Pancreas (tissue), 10 donors: Measurements from ENCODE around the gene MPDZ. TPM values are rescaled to one million over a fixed set of nuclear protein-coding genes. Genes with fewer than 3 reads are reported as not detected.
A peak's percentile ranks its signal among the peaks of the same experiment; 100 is the strongest.

Experiments
- ATAC-seq, 4 donors: fragments of 200-7000 bp; cut with Tn5 transposase; one replicate each; pipeline versions ENCODE4 v1.8.0 to v1.9.1; 2020; ENCODE audit warnings: mild to moderate bottlenecking in 4 of 4, moderate library complexity in 4 of 4
- DNase-seq, 6 donors: peaks; one replicate each; pipeline ENCODE4 v3.0.0-alpha.2; 2020
- FAIRE-seq: peaks from 2 replicates; lab custom pipeline; 2012; peaks lifted over from hg19 to GRCh38; lab: Jason Lieb, UNC
- H3K27ac ChIP-seq, 4 donors: fragments of 200-600 bp; sonication (generic); 1 replicate in 3 of 4; 2 replicates in 1 of 4; pipeline versions ENCODE4 v1.5.0 to v1.8.0; 2020
- H3K27me3 ChIP-seq, 4 donors: fragments of 200-600 bp; one replicate each; pipeline ENCODE4 v1.8.0; 2021
- H3K36me3 ChIP-seq, 3 donors: fragments of 200-600 bp; sonication (generic) in 1 of 3; one replicate each; pipeline versions ENCODE4 v1.5.0 to v1.8.0; 2020 to 2021
- H3K4me1 ChIP-seq, 3 donors: fragments of 200-600 bp; one replicate each; pipeline ENCODE4 v1.8.0; 2021
- H3K4me3 ChIP-seq, 4 donors: fragments of 200-600 bp; sonication (generic) in 2 of 4; one replicate each; pipeline versions ENCODE4 v1.5.0 to v1.8.0; 2020 to 2021
- H3K9me3 ChIP-seq, 4 donors: fragments of 200-600 bp; one replicate each; pipeline ENCODE4 v1.8.0; 2021
- WGBS, 2 donors: extraction: QIAGEN DNeasy Blood & Tissue Kit; methylation state at CpG; one replicate each; pipeline ENCODE4 v1.1.7; 2013; 5-methylcytosine and 5-hydroxymethylcytosine counted together
- intact Hi-C, 3 donors: fragments of 100-400 bp; cut with DNase I; formaldehyde crosslinking; loops; one replicate each; pipeline versions ENCODE4 v1.11.1 to v1.14.2; 2022
- polyA plus RNA-seq, 2 donors: library from polyadenylated mRNA; stranded (reverse); fragments of 200-250 nt; gene quantifications; one replicate each; pipeline ENCODE4 v1.2.3, GENCODE V29; 2013
- total RNA-seq, 6 donors: library from RNA; stranded (reverse); fragmentation: NEBNext Ultra II Directional in 4 of 6; extraction: Animal tissue kit (Norgen Biotek cat#: 25700) in 4 of 6; gene quantifications; one replicate each; pipeline versions ENCODE4 v1.2.1 to v1.2.4, GENCODE V29; 2021 to 2023
- TF ChIP-seq, protein P1 (sequence below), 4 donors: fragments of 200-600 bp; sonication (generic) in 3 of 4; IDR thresholded peaks; one replicate each; pipeline versions ENCODE4 v1.5.0 to v1.8.0; 2021; ENCODE audit warnings: antibody characterized with exemption in 4 of 4
- donor health status: healthy with polysubstance abuse.
- donor health status: DM: no; HTN: no; CAD: no; lungs with moderate emphysema.
- donor health status: DM: no; HTN: no; CAD: no.
- donor health status: control.
- donor health status: control.
- donor health status: Bipolar disorder and iron deficiency.
- donor health status: DM: yes; HTN: yes; CAD: no.
- donor health status: DM: no; HTN: no; CAD: no.
- donor health status: DM: no; HTN: no; CAD: no.
- donor health status: DM: yes; HTN: yes; CAD: no.

MPDZ gene
- total and polyA plus RNA-seq, 8 donors, result 2.7 to 9.5 (median 4.6) TPM

DNA sequence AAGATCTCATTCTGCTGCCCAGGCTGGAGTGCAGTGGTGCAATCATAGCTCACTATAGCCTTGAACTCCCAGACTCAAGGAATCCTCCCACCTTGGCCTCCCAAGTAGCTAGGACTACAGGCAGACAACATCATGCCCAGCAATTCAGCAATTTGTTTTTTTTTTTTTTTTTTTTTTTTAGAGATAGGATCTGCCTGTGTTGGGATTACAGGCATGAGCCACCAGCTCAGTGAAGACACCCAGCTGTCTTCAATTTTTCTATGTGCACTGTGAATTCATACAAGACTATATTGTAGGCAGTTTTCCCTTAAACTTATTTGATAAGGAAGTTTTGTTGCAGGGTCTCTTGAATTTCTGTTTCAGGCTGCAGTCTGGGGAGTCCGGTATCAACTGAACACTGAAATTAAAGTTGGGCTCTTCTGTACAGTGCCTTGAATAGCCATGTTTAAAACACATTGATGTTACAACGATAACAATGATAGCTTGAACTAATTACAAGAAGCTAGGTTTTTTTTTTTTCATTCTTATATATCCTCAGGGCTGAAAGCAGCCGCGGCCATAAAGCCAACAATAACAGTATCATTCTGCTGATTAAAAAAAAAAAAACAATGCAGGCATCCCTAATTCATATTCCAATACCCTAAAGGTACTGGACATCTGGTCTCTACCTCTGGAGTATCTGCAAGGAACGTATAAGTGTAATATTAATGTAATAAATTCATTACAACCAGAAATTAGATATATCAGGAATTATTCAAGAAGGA lies 63.5 kb downstream of the MPDZ start:
- no peaks in the 10 kb centered on the region for H3K9me3 ChIP-seq
- H3K4me1 ChIP-seq, result no peaks in the 10 kb centered on the region
- H3K36me3 ChIP-seq, result no peaks in the 10 kb centered on the region
- intact Hi-C loops, result no loop called here
- no peak overlapping the region for H3K4me3 ChIP-seq
- no peak overlapping the region for H3K27ac ChIP-seq
- TF ChIP-seq, protein P1, sequence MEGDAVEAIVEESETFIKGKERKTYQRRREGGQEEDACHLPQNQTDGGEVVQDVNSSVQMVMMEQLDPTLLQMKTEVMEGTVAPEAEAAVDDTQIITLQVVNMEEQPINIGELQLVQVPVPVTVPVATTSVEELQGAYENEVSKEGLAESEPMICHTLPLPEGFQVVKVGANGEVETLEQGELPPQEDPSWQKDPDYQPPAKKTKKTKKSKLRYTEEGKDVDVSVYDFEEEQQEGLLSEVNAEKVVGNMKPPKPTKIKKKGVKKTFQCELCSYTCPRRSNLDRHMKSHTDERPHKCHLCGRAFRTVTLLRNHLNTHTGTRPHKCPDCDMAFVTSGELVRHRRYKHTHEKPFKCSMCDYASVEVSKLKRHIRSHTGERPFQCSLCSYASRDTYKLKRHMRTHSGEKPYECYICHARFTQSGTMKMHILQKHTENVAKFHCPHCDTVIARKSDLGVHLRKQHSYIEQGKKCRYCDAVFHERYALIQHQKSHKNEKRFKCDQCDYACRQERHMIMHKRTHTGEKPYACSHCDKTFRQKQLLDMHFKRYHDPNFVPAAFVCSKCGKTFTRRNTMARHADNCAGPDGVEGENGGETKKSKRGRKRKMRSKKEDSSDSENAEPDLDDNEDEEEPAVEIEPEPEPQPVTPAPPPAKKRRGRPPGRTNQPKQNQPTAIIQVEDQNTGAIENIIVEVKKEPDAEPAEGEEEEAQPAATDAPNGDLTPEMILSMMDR (IDR thresholded peaks at IDR 0.05), result no peak
- ATAC-seq (no peak), DNase-seq (no peak), FAIRE-seq (no peak)
- no peaks in the 10 kb centered on the region for H3K27me3 ChIP-seq
- 89 to 93% methylated on average over 5 of the region's 5 CpGs for WGBS, 2 donors

DNA sequence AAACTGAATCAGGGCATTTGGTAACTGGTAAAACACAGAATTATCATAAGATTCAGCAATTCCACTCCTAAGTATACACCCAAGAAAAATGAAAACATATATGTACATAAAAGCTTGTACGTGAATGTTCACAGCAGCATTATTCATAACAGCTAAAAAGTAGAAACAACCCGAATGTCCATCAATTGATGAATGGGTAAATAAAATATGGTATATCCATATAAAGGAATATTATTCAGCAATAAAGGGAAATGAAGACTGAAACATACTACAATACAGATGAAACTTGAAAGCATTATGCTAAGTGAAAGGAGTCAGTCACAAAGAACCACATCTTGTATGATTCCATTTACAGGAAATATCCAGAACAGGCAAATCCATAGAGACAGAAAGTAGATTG lies 65.5 kb downstream of the MPDZ start:
- TF ChIP-seq, protein P1 (IDR thresholded peaks at IDR 0.05), result no peak
- intact Hi-C loops, result no loop called here
- Histone ChIP-seq H3K4me1 (no peaks in the 10 kb centered on the region), H3K4me3 (no peak overlapping the region), H3K36me3 (no peaks in the 10 kb centered on the region), H3K9me3 (no peaks in the 10 kb centered on the region), H3K27ac (no peak overlapping the region), H3K27me3 (no peaks in the 10 kb centered on the region)
- WGBS, 2 donors, result 94 to 97% methylated on average over 2 of the region's 2 CpGs
- no peak for FAIRE-seq
- ATAC-seq, result no peak
- DNase-seq, result no peak

DNA sequence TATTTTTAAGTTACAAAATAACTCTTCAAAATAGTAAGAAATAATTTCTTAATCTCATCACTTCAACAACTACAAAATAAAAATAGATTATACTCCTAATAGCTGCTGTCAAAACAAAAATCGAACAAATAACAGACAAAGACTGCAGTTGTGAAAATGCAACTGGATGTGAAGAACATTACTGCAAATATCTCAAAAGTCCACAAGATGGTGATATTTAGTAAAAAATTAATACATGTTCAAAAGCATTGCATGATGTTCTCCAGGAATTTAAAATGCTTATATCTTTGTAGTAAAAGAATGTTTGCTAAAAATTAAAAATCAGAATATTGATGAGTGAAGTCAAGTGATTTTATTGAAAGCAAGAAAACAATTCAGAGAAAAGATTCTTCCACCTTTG lies 66.2 kb downstream of the MPDZ start:
- ATAC-seq, result no peak
- H3K36me3 ChIP-seq, result no peaks in the 10 kb centered on the region
- intact Hi-C loops, result no loop called here

DNA sequence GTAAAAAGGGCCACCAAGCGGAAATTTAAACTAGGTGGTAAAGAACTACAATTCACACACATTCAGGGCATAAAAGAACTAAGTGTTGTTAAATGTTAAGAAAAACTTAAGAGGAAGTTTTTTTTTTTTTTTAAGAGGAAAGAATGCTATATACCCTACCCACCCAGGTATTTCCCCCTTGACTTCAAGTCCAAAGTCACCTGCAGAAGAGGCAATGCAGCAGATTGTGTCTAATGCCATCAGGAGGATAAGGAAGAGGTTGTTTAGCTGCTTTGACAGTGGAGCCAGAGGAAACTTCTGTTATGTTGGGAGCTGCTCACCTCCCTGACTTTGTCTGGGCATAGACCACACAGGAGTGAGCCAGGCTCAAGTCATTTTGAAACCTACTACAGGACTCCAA lies 69.2 kb downstream of the MPDZ start:
- Histone ChIP-seq H3K4me3 (no peak overlapping the region), H3K4me1 (no peaks in the 10 kb centered on the region), H3K36me3 (no peaks in the 10 kb centered on the region), H3K27me3 (no peaks in the 10 kb centered on the region), H3K9me3 (no peaks in the 10 kb centered on the region), H3K27ac (no peak overlapping the region)
- DNase-seq, result no peak
- WGBS, 2 donors, result 93 to 95% methylated on average over 1 of the region's 1 CpG
- no peak for FAIRE-seq
- no peak for ATAC-seq
- TF ChIP-seq, protein P1 (IDR thresholded peaks at IDR 0.05), result no peak
- intact Hi-C loops, result no loop called here

More for the DNA sequence above, 66.2 kb downstream of the MPDZ start:
- Histone ChIP-seq H3K27ac (no peak overlapping the region), H3K4me1 (no peaks in the 10 kb centered on the region), H3K4me3 (no peak overlapping the region), H3K27me3 (no peaks in the 10 kb centered on the region), H3K9me3 (no peaks in the 10 kb centered on the region)
- TF ChIP-seq, protein P1 (IDR thresholded peaks at IDR 0.05), result peak in 1 of 4 donors; percentile 10
- 82 to 91% methylated on average over 1 of the region's 1 CpG for WGBS, 2 donors
- FAIRE-seq, result peak; percentile 67
- no peak for DNase-seq

DNA sequence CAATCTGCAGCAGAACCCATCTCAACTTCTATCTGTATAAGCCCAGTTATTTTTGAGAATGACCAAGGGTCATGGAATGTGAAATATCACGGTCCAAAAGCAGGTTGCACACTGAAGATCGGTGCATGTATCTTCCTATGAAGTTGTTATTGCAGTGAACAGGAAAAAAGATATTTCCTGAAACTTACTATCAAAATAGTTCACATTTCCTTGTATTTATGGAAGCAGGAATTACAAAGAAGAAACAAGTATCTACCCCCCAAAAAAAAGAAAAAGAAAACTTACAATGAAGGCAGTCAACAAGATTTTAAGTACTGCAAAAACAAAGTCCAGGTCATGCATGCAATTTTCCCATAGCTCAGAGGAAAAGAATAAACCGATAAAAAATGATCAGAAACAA lies 70.0 kb downstream of the MPDZ start:
- 82 to 87% methylated on average over 3 of the region's 3 CpGs for WGBS, 2 donors
- Histone ChIP-seq H3K27me3 (no peaks in the 10 kb centered on the region), H3K4me1 (no peaks in the 10 kb centered on the region), H3K36me3 (no peaks in the 10 kb centered on the region), H3K9me3 (no peaks in the 10 kb centered on the region), H3K27ac (no peak overlapping the region), H3K4me3 (no peak overlapping the region)
- DNase-seq (no peak), FAIRE-seq (no peak), ATAC-seq (no peak)
- intact Hi-C loops, result no loop called here
- TF ChIP-seq, protein P1 (IDR thresholded peaks at IDR 0.05), result no peak
